Measurements from ENCODE around the gene COL4A6. TPM values are rescaled to one million over a fixed set of nuclear protein-coding genes. Genes with fewer than 3 reads are reported as not detected.

The COL4A6 gene
- total RNA-seq, 1 donor from 2014 or later: not detected

GRCh38 chrX:108348525-108348924 lies 89.7 kb downstream of the COL4A6 start:
- no peaks in the 10 kb centered on the region for H3K36me3 Mint-ChIP-seq (ENCODE audit: low read depth)
- no peaks in the 10 kb centered on the region for H3K4me1 Mint-ChIP-seq (ENCODE audit: low read depth)
- no peak for DNase-seq (ENCODE audit: low spot score)
- no peak overlapping the region for H3K27ac Mint-ChIP-seq
- intact Hi-C loops (cut with micrococcal nuclease): no loop called here
- H3K9me3 Mint-ChIP-seq: no peaks in the 10 kb centered on the region
- H3K4me3 Mint-ChIP-seq (ENCODE audit: low read depth): no peak overlapping the region
- H3K27me3 Mint-ChIP-seq (ENCODE audit: low read depth): no peaks in the 10 kb centered on the region

DNA sequence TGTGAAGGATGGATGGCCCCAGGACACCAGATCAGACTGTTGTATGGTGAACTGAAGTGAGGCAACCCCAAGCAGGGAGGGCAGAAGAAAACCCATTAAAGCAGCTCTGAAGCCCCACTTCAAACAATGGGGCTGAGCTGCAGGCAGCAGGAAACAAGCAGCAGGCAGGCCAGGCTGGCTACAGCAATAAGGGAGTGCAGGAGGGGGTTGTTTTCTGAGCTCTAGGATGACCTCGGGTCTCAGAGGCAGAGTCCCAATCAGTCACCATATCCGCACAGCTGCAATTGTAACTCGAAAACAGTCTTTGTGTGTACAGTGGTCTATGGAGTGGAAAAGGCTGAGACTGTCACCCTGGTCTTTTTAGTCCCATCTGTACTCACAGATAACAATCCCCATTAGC lies 90.4 kb downstream of the COL4A6 start:
- intact Hi-C loops (cut with micrococcal nuclease): no loop called here
- Mint-ChIP-seq H3K27me3 (ENCODE audit: low read depth) (no peaks in the 10 kb centered on the region), H3K36me3 (ENCODE audit: low read depth) (no peaks in the 10 kb centered on the region), H3K4me3 (ENCODE audit: low read depth) (no peak overlapping the region), H3K4me1 (ENCODE audit: low read depth) (no peaks in the 10 kb centered on the region), H3K9me3 (no peaks in the 10 kb centered on the region), H3K27ac (no peak overlapping the region)
- DNase-seq (ENCODE audit: low spot score): no peak

DNA sequence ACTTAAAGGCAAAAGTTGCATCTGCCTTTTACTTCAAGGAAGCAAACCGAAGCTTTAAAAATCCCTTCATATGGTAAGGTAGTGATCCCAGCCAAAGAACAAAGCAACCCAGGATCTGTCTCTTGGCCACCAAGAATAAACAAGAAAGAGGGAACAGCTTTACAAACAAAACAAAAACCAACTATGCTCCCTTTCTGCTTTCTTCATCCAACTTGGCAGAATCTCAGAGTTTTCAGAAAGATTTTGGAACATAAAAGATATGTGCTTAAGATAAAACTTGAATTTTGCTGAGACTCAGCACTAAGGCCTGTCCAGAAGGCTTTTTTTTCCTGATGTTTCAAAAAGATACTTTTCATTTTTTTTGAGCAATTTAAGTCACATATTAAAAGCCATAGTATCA lies 94.0 kb downstream of the COL4A6 start:
- H3K36me3 Mint-ChIP-seq (ENCODE audit: low read depth): no peaks in the 10 kb centered on the region
- no peaks in the 10 kb centered on the region for H3K9me3 Mint-ChIP-seq
- H3K27me3 Mint-ChIP-seq (ENCODE audit: low read depth): no peaks in the 10 kb centered on the region
- H3K4me1 Mint-ChIP-seq (ENCODE audit: low read depth): no peaks in the 10 kb centered on the region
- no peak for DNase-seq (ENCODE audit: low spot score)
- no peak overlapping the region for H3K4me3 Mint-ChIP-seq (ENCODE audit: low read depth)
- intact Hi-C loops (cut with micrococcal nuclease): no loop called here
- no peak overlapping the region for H3K27ac Mint-ChIP-seq

GRCh38 chrX:108341947-108342346 lies 96.3 kb downstream of the COL4A6 start:
- no peak overlapping the region for H3K27ac Mint-ChIP-seq
- no peaks in the 10 kb centered on the region for H3K36me3 Mint-ChIP-seq (ENCODE audit: low read depth)
- no peak overlapping the region for H3K4me3 Mint-ChIP-seq (ENCODE audit: low read depth)
- no peak for DNase-seq (ENCODE audit: low spot score)
- H3K9me3 Mint-ChIP-seq: no peaks in the 10 kb centered on the region
- no peaks in the 10 kb centered on the region for H3K4me1 Mint-ChIP-seq (ENCODE audit: low read depth)
- no peaks in the 10 kb centered on the region for H3K27me3 Mint-ChIP-seq (ENCODE audit: low read depth)
- intact Hi-C loops (cut with micrococcal nuclease): no loop called here

DNA sequence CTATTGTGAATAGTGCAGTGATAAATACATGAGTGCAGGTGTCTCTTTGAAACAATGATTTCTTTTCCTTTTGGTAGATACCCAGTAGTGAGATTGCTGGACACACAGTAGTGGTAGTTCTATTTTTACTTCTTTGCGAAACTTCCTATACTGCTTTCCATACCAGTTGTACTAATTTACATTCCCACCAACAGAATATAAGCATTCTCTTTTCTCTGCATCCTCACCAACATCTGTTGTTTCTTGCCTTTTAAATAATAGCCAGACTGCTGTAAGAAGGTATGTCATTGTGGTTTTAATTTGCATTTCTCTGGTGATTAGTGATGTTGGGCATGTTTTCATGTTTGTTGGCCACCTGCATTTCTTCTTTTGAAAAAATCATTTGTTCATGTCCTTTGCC lies 105.9 kb downstream of the COL4A6 start:
- H3K4me1 Mint-ChIP-seq (ENCODE audit: low read depth): no peaks in the 10 kb centered on the region
- no peak overlapping the region for H3K4me3 Mint-ChIP-seq (ENCODE audit: low read depth)
- H3K27ac Mint-ChIP-seq: no peak overlapping the region
- no peaks in the 10 kb centered on the region for H3K36me3 Mint-ChIP-seq (ENCODE audit: low read depth)
- no peak for DNase-seq (ENCODE audit: low spot score)
- H3K27me3 Mint-ChIP-seq (ENCODE audit: low read depth): no peaks in the 10 kb centered on the region
- H3K9me3 Mint-ChIP-seq: no peaks in the 10 kb centered on the region
- intact Hi-C loops (cut with micrococcal nuclease): no loop called here

GRCh38 chrX:108331126-108331909 lies 106.9 kb downstream of the COL4A6 start:
- H3K4me3 Mint-ChIP-seq (ENCODE audit: low read depth): no peak overlapping the region
- H3K9me3 Mint-ChIP-seq: no peaks in the 10 kb centered on the region

GRCh38 chrX:108323751-108324150 lies 114.5 kb downstream of the COL4A6 start:
- Mint-ChIP-seq H3K4me3 (ENCODE audit: low read depth) (no peak overlapping the region), H3K27ac (no peak overlapping the region), H3K27me3 (ENCODE audit: low read depth) (no peaks in the 10 kb centered on the region), H3K36me3 (ENCODE audit: low read depth) (no peaks in the 10 kb centered on the region), H3K9me3 (no peaks in the 10 kb centered on the region), H3K4me1 (ENCODE audit: low read depth) (no peaks in the 10 kb centered on the region)
- DNase-seq (ENCODE audit: low spot score): no peak
- intact Hi-C loops (cut with micrococcal nuclease): no loop called here

More at GRCh38 chrX:108331126-108331909, 106.9 kb downstream of the COL4A6 start:
- H3K27me3 Mint-ChIP-seq (ENCODE audit: low read depth): no peaks in the 10 kb centered on the region
- DNase-seq (ENCODE audit: low spot score): no peak
- intact Hi-C loops (cut with micrococcal nuclease): no loop called here
- no peaks in the 10 kb centered on the region for H3K36me3 Mint-ChIP-seq (ENCODE audit: low read depth)
- H3K27ac Mint-ChIP-seq: no peak overlapping the region
- H3K4me1 Mint-ChIP-seq (ENCODE audit: low read depth): no peaks in the 10 kb centered on the region

DNA sequence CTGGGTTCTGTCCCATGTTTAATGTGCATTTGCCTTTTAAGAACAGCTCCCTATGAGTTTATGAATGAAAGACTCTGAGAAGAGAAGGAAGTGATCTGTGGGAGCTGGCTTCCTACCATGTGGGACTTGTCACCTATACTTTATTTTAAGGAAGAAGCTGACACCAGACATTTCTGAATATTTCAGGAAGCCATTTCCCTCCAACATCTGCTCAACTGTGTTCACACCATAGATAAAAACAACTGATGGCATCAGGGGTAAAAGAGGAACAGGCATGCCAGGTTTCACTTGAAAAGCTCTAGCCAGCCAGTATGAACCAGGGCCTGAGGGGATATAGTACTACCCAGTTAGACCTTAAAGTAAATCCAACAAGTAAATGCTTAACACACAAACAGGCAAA lies 116.0 kb downstream of the COL4A6 start:
- Mint-ChIP-seq H3K27me3 (ENCODE audit: low read depth) (no peaks in the 10 kb centered on the region), H3K36me3 (ENCODE audit: low read depth) (no peaks in the 10 kb centered on the region), H3K9me3 (no peaks in the 10 kb centered on the region), H3K4me3 (ENCODE audit: low read depth) (no peak overlapping the region), H3K4me1 (ENCODE audit: low read depth) (no peaks in the 10 kb centered on the region), H3K27ac (no peak overlapping the region)
- intact Hi-C loops (cut with micrococcal nuclease): no loop called here
- no peak for DNase-seq (ENCODE audit: low spot score)

- Mint-ChIP-seq H3K4me1 (ENCODE audit: low read depth) (no peaks in the 10 kb centered on the region), H3K4me3 (ENCODE audit: low read depth) (no peak overlapping the region), H3K27me3 (ENCODE audit: low read depth) (no peaks in the 10 kb centered on the region), H3K27ac (no peak overlapping the region), H3K9me3 (no peaks in the 10 kb centered on the region), H3K36me3 (ENCODE audit: low read depth) (no peaks in the 10 kb centered on the region)
- DNase-seq (ENCODE audit: low spot score): no peak
- intact Hi-C loops (cut with micrococcal nuclease): no loop called here
Observed at GRCh38 chrX:108316456-108316855, 121.8 kb downstream of the COL4A6 start.

GRCh38 chrX:108313669-108314068 lies 124.6 kb downstream of the COL4A6 start:
- no peak for DNase-seq (ENCODE audit: low spot score)
- H3K4me1 Mint-ChIP-seq (ENCODE audit: low read depth): no peaks in the 10 kb centered on the region
- no peak overlapping the region for H3K4me3 Mint-ChIP-seq (ENCODE audit: low read depth)
- no peaks in the 10 kb centered on the region for H3K9me3 Mint-ChIP-seq
- no peaks in the 10 kb centered on the region for H3K36me3 Mint-ChIP-seq (ENCODE audit: low read depth)
- H3K27ac Mint-ChIP-seq: no peak overlapping the region
- intact Hi-C loops (cut with micrococcal nuclease): no loop called here
- H3K27me3 Mint-ChIP-seq (ENCODE audit: low read depth): no peaks in the 10 kb centered on the region

DNA sequence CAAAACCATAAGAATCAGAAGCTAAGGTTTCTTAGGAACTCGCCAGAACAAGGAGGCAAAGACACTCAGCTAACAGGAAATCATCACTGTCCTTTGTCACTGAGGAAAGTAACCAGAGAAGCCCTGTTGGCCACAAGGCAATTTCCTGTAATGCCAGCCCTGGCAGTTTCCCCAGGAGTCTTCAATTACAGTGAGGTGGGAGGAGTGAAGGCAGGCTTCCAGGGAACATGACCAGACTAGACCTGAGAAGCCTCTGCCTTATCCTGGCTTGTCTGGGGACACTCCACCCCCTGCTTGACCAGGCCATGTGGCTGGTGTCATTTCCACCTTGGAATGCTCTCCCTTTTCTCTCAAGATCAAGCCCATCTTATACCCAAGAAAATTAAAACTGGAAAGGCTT lies 125.3 kb downstream of the COL4A6 start:
- DNase-seq (ENCODE audit: low spot score): no peak
- Mint-ChIP-seq H3K36me3 (ENCODE audit: low read depth) (no peaks in the 10 kb centered on the region), H3K9me3 (no peaks in the 10 kb centered on the region), H3K4me1 (ENCODE audit: low read depth) (no peaks in the 10 kb centered on the region), H3K27ac (no peak overlapping the region), H3K4me3 (ENCODE audit: low read depth) (no peak overlapping the region), H3K27me3 (ENCODE audit: low read depth) (no peaks in the 10 kb centered on the region)
- intact Hi-C loops (cut with micrococcal nuclease): no loop called here

- Mint-ChIP-seq H3K4me1 (ENCODE audit: low read depth) (no peaks in the 10 kb centered on the region), H3K27me3 (ENCODE audit: low read depth) (no peaks in the 10 kb centered on the region), H3K27ac (no peak overlapping the region), H3K36me3 (ENCODE audit: low read depth) (no peaks in the 10 kb centered on the region), H3K4me3 (ENCODE audit: low read depth) (no peak overlapping the region), H3K9me3 (no peaks in the 10 kb centered on the region)
- DNase-seq (ENCODE audit: low spot score): no peak
- intact Hi-C loops (cut with micrococcal nuclease): no loop called here
Observed at GRCh38 chrX:108312011-108312410, 126.2 kb downstream of the COL4A6 start.

GRCh38 chrX:108310506-108310905 lies 127.7 kb downstream of the COL4A6 start:
- no peaks in the 10 kb centered on the region for H3K4me1 Mint-ChIP-seq (ENCODE audit: low read depth)
- no peak overlapping the region for H3K4me3 Mint-ChIP-seq (ENCODE audit: low read depth)
- no peak overlapping the region for H3K27ac Mint-ChIP-seq
- no peaks in the 10 kb centered on the region for H3K36me3 Mint-ChIP-seq (ENCODE audit: low read depth)
- H3K27me3 Mint-ChIP-seq (ENCODE audit: low read depth): no peaks in the 10 kb centered on the region
- DNase-seq (ENCODE audit: low spot score): no peak
- no peaks in the 10 kb centered on the region for H3K9me3 Mint-ChIP-seq
- intact Hi-C loops (cut with micrococcal nuclease): no loop called here

DNA sequence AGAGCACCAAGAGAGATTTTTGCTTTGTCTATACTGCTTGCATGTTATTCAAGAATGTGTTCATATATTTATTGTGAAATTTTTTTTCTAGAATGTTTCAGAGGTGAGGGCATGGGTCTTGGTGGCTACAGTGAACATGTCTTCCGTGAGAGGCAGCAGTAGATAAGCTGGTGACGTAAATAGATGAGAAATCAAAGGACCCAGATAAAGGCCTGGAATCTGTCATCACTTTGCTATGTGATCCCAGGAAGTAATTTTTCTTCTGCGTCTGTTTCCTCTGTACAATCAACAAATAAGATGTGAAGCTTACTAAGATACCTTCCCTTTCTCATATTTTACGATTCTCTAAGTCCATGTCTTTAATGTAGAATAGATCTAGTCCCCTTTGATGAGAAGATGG lies 129.1 kb downstream of the COL4A6 start:
- no peaks in the 10 kb centered on the region for H3K36me3 Mint-ChIP-seq (ENCODE audit: low read depth)
- intact Hi-C loops (cut with micrococcal nuclease): no loop called here
- no peak for DNase-seq (ENCODE audit: low spot score)
- H3K9me3 Mint-ChIP-seq: no peaks in the 10 kb centered on the region
- H3K27ac Mint-ChIP-seq: no peak overlapping the region
- no peak overlapping the region for H3K4me3 Mint-ChIP-seq (ENCODE audit: low read depth)
- no peaks in the 10 kb centered on the region for H3K27me3 Mint-ChIP-seq (ENCODE audit: low read depth)
- H3K4me1 Mint-ChIP-seq (ENCODE audit: low read depth): no peaks in the 10 kb centered on the region

Data from activated T-helper 2 cell treated with anti-CD3 and anti-CD28 coated beads, Interferon-gamma antibody, Interleukin-2, Interleukin-4, amounts not matched to agents 10 μg/mL and 5 μg/mL and 100 μg/mL, durations not matched to agents 14 hours and 24 hours and 36 hours (primary cell).